GM19099 (cell line): ENCODE data around the gene P3H1.

Experiments
- POLR2A ChIP-seq: IDR thresholded peaks from 3 replicates; pipeline ENCODE4 v1.6.1; 2011; ENCODE audit warnings: low read depth; ENCODE audit not compliant: insufficient read length; ENCODE audit errors: extremely low read depth

P3H1 gene

DNA sequence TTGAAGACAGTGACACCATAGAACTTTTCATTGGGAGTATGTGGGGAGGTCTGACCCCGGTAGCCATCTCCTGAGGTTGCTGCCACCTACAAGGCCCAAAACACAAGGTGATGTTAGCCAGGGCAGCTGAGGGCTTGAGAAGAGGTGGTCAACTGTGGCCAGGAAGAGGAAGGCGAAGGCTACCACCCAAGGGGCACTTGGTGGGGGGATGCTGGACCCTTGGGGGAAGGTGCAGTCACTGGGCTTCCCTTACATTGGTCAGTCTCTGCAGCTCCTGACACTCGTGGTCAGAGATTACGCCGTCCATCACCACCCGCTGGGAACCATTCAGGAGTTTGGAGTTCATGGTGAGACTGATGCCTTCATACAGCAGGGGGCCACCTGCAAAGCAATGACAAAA lies 14.5 kb downstream of the P3H1 start:
- TF ChIP-seq POLR2A = no peak

DNA sequence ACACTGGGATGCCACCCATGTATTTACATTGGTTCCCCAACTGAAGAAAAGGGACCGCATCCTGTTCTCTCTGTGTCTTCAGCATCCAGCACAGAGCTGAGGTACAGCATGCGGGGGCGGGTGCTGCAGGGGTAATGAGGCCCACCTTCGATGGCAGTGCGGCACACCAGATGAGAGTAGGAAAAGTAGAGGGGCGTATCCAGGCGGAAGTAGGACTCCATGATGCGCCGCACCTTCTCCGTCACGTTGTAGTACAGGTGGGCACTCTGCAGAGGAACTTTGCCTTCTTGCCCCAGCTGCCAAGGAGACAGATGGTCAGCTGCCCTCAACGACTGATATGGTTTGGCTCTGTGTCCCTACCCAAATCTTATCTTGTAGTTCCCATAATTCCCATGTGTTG lies 16.8 kb downstream of the P3H1 start:
- no peak for TF ChIP-seq POLR2A

DNA sequence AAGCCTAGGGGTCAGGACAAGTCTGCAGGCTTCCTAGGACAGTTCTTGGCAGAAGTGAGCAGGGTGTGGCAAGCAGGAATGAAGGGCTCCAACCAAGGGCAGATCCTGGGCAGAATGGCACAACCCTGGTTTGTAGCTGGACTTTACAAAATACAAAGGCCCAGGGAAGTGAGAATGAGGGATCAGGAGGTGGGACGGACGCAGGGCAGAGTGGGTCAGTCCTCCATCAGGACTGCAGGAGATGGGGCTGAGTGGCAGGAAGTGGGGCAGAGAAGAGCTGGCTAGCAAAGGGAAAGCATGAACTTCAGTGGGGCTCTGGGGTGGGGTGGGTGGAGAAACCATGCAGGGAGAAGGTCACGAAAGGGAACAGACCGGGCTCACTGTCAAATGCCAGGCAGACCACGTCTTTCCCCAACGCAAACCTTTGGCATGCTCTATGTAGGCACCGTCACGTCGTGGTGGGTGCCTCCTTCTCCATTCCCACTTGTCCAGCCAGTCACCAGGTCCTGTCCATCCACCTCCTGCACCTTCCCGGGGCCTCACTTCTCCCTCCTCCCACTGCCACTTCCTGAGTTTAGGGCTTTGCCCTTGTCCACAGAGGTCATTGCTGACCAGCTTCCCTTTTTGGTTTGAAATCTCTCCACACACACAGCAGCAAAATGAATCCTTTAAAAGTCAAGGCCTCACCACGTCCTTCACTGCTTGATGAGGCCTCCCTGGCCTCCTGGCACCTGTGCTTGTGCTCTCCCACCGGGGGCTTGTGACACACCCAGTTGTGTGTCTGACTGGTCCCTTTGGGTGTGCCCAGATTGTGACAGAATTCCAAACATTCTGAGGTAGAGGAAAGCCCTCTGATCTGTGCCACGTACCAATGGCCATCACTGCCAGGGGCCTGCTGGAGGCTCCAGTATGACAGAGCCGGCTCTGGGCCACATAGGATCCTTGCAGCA lies 18.1 kb downstream of the P3H1 start:
- TF ChIP-seq POLR2A = no peak

DNA sequence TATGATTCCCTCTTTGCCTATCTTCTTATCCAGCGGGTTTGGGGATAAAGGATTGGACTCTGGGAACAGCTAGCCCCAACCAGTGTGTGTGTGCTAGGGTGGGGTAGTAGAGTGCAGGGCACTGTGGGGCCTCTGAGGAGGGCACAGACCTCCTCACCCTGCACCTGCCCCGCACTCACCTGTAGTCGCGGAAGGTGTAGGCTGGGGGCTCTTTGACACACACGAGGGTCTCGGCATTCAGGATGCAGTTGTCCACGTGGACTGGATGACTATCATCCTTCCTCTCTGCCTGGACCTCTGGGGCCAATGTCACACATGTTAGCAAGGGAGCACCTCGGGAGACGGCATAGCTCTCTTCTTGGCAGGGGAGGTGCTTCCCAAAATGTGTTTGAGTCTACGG lies 18.8 kb downstream of the P3H1 start:
- no peak for TF ChIP-seq POLR2A

DNA sequence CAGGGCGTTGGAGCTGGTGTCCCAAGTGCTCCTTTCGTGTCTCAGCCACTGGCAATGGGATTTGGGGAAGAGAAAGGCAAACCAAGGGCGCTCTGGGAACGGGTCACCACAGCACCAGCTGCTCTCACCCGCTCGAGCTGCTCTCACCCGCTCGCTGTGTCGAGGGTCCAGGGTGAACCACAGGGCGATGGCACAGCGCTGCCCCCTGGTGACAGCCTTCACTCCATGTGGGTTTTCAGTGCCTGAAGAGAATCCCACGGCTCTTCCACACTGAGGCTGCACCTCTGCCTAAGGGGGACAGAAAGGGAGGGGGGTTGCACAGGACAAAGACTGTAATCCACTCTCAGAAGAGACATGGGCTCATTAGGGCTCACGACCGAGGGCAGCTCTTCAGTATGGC lies 19.7 kb downstream of the P3H1 start:
- TF ChIP-seq POLR2A = no peak

DNA sequence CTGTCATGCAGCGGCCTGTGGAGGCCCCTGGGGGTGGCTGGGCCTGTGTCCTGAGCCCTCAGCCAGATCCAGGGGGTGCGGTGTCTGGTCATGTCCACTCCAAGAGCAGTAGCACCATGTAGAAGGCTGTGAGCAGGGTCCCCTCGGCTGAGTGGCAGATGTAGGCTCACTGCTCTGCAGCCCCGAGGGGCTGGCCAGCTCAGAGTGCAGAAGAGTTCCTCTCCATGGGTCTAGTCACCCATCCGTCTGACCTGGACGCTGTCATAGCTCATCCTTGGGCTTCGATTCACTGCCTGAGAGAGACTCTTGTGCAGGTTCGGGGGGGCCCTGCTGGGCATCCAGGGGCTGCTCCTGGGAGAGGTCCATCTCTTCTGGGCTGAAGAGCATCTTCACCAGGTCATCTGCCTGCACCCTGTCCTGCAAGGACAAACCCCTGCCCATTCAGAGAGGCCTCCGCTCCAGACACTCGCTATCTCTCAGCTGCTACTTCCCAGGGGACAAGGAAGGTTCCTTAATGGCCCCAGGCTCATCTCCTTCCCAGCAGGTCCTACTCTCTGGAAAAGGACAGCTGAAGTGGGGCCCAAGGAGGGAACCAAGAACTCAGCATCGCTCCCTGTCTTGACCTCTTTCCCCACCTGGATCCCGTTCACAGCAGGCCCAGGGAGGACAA lies 20.3 kb downstream of the P3H1 start:
- TF ChIP-seq POLR2A = no peak

DNA sequence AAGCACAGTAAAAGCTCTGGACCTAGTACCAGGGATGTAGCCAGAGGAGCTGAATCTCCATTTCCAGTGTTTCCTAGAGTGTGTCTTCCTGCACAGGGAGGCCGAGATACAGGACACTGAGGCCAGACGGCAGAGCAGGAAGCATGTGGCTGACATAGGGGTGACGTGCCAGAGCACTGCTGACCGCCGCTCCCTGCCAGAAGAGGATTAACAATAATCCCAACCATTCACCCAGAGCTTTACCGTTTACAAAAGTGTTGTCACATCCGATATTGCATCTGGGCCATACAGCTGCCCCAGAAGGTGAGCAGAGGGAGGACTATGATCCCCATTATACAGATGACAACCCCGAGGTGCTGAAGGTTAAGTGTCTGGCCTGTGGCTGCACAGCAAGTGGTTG lies 21.0 kb downstream of the P3H1 start:
- no peak for TF ChIP-seq POLR2A

DNA sequence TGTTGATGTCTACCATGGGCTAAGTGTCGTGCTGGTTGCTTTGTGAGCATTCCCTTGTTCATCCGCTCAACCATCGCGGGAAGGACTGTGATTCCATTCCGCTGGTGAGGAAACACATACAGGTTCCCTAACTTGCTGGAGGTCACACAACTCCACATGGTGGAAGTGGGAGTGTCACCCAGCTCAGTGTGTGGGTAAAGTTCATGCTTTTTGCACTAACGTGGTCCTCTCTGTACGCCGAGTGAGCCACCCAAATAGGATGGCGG lies 22.7 kb downstream of the P3H1 start:
- TF ChIP-seq POLR2A = no peak

DNA sequence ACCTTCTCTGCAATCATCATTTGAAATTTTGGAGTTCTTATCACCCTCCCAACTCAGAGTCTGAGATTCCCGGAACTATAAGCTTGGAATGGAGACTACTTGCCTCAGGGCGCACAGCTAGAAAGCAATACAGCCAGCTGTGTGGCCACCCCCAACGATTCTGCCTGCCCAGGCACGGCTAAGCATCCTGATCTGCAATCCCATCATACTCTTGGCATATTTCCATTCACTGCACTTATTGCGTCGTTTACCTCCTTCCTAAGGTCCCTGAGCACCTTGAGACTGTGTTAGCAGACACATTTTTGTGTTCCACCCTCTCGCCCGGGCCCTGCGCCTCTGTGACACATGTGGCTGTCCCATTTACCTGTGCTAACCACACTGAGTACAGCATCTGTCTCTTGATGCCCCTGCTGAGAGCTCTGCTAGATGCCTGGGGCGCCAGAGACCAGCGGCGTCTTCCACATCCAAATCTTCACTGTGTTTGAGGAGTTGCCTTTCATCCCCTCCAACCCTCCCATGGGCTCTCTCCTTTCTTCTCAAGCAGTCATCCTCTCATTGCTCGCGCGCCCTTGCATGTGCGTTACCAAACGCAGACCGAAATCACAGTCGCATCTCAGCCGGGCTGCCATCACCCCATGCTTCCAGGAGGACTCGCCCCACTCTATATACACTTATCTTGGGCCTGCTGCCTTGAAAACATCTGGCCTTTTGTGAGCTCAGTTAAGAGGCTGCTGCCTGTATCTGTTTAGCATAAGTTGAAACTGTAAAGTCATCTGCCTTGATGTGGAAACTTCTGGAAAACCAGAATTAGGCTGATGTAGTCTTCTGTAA lies 23.3 kb downstream of the P3H1 start:
- no peak for TF ChIP-seq POLR2A

DNA sequence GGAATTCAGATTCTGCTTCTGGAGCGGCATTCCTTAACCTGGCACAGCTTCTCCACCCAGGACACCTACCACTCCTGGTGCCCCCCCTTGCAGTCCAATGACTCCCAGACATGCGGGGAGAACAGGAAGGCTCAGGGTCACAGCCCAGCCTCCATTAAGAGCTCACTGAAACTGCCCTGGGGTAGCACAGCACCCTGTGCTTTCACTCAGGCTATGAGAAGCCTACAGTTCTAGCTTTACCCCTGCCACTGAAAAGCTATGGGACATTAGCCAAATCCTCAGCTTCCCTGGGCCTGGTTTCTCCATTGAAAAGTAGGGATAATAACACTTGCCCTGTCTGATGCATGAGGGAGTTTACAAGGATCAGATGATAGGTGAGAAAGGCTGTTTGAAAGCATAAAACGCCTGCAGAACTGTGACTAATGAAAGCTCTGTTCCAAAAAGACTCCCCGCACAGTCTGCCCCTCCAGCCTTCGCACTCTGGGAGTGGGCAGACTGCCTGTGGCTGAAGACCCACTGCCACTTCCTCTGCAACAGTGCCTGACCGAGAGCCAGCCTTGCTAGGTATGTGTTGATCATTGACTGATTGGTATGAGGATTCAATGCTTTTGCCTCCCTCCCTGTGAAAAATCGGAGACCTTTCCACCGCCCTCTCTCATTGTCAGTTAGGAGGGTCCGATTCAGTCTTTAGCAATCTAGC lies 24.1 kb downstream of the P3H1 start:
- no peak for TF ChIP-seq POLR2A

DNA sequence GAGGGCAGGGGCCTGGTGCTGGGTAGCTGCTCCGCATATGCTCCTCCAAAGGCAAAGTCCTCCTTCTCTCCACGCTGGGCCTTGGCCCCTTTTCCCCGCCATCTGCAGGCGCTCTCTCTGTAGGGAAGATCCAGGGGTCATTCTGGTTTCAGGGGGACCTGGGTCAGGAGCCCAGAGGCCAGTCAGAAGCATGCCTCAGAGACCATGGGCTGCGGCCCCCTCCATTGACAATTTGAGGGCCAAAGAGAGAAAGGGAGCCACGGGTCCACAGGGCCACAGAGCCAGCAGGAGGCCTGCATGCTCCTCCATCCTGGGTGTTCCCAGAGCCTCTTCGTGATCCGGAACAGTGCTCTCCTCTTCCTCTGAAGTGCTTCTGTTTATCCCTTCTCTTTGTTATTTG lies 24.7 kb downstream of the P3H1 start:
- TF ChIP-seq POLR2A = no peak

DNA sequence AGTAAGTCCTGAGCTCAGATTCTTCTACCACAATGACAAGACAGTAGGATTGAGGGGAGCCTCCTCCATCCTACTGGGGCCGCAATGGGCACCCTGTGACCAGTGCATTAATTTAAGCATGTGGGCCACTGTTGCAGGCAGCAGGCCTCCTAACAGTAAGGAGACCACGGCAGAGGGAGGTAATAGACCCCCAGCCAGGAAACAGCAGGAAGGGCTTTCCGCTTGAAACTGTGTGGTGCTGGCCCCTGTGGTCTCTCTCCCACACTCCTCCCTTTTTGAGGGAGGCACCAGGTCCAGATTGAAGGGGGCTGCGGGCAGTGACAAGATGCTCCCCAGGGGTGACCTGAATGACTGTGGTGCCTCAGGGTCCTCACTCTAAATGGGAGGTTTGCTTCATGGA lies 25.1 kb downstream of the P3H1 start:
- TF ChIP-seq POLR2A = no peak

DNA sequence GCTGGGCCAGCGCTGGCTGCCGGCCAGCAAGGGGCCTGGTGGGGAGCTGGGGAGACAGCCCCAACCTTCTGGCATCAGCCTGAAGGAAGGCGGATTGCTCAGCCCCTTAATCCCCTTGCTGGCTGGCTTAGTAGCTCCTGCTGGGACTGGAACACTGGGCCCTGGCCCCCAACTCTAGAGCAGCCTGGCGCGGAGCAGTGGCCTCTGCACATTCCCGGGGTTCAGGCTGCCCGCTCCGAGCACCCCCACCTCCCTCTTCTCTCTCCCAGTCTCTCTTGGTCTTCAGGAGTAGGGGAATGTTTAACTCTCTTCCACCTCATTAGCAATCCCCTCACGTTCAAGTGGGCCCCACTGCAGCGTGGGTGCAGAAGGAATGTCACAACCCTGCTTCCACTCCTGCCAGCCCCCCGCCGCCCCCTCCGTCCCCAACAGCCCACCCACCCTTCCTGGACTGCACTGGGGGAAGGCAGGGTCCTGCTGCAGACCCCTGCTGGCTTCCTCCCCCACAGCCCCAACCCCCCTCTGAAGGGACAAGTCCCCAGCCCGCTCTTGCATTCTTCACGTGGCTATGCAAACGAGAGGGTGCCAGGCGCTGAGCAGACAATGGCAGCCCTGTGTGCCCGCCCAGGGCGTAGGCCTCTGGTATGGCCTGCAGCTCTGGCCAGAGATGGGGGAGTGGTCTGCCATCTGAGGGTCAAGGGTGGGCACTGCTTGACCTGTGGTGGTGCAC lies 25.8 kb downstream of the P3H1 start:
- TF ChIP-seq POLR2A = no peak

DNA sequence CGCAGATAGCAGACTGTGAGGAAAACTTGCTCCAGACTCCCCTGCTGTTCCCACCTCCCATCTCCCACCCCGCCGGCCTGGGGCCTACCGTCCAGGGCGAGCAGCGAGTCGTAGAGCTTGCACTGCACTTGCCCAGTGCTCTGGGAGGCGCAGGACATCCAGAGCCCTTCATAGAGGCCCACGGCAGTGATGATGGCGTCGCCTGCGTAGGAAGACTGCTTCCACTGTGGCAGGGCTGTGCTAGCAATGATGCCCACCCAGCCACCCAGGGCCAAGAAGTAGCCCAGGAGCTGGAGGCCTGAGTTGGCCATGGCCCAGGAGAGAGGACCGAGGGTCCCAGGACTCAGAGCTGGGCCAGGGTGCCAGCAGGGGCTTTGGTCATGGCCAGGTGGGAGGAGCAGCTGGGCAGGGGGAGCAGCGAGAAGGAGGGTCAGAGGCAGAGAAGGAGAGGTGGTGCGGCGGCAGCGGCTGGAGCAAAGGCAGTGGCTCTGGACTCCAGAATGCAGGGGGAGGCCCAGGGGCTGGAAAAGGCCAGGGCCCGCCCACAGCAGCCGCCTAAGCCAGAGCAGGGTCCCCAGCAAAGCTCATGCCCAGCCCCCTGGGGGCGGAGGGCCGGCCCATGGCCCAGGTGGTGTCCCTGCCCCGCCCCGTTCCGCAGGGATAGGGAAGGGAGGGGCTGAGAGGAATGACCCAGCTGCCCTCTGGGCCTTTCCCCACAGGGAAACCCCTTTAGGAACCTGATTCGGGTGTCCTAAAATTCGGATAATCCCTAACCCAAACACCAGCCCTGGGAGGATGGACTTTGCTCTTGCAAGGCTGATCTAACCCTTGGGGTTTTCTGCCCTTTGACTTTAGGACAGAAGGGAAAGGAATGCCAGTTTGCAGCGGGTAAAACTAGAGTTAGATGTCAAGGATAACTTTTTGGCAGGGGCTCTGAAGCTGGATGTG lies 26.8 kb downstream of the P3H1 start, which contains the start of gene CLDN19:
Gene CLDN19 (minus strand): TSS at position 484 of the 948 bp plus-strand sequence. CDS start 173 bp downstream, at position 311.
- TF ChIP-seq POLR2A = no peak
